GM18873 (cell line): Measurements from ENCODE around the gene DBT.
A peak's percentile ranks its signal among the peaks of the same experiment; 100 is the strongest.
"Not testable (repeated sequence)": the region's sequence is repeated elsewhere in the genome, so short reads cannot be mapped to it uniquely, and the experiment has no call there.

Experiments
- ATAC-seq: cut with Tn5 transposase; IDR thresholded peaks from one replicate; pipeline ENCODE4 v1.9.1; 2021; ENCODE audit warnings: mild to moderate bottlenecking, moderate library complexity, moderate number of reproducible peaks; ENCODE audit not compliant: unreplicated experiment, low FRiP score

DBT gene

DNA sequence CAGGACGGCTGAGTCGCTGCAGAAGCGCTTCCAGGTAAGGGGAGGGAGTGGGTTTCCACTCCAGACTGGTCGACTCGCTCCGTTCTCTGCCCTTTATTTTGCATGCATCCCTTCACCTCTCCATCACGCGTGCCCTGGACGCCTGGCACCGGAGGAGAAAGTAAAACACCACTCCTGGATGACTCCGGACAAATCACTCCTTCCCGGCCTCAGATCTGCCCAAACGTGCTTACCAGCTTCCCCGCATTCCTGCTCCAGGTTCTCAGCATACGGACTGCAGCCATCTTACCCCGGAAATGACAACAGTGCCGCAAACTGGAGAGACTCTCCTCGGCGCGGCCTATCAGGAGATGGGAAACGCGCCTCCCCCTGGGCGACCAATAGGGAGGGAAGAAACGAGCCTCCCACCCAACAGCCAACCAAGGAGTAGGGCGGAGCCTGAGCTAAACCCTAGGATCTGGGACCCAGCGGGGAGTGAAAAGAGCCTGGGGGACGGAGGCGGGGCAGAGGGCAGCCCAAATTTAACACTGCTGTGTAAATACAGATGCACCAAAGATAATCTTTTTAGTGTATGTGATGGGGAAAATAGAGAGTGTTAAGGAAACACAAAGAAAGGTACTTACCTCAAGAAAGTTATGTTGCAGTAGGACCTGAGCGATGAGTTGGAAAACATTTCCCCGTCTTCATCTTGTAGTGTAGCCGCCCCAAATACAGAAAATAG, at the start of gene DBT:
TSS of gene DBT (minus strand) at position 298 of the 721 bp plus-strand sequence. CDS start at position 284, 14 bp downstream.
- ATAC-seq, result peak; percentile 100

- ATAC-seq, result no peak
Observed at GRCh38 chr1:100298512-100298911, 48.9 kb upstream of the DBT start.

DNA sequence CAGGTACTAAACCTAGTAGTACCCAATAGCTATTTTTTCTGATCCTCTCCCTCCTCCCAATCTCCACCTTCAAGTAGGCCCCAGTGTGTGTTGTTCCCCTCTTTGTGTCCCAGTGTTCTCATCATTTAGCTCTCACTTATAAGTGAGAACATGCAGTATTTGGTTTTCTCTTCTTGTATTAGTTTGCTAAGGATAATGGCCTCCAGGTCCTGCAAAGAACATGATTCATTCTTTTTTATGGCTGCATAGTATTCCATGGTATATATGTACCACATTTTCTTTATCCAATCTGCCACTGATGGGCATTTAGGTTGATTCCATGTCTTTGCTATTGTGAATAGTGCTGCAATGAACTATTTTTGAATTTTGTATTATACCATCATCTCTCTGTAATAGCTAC, 47.4 kb upstream of the DBT start:
- not testable (repeated sequence) for ATAC-seq

- ATAC-seq, result no peak
Observed at GRCh38 chr1:100296140-100296539, 46.5 kb upstream of the DBT start.

- no peak for ATAC-seq
Observed at GRCh38 chr1:100292711-100293110, 43.1 kb upstream of the DBT start.

- ATAC-seq, result no peak
Observed at GRCh38 chr1:100290291-100290690, 40.7 kb upstream of the DBT start.

GRCh38 chr1:100287162-100287561, 37.5 kb upstream of the DBT start:
- ATAC-seq, result no peak

- ATAC-seq, result no peak
Observed at GRCh38 chr1:100284591-100284990, 35.0 kb upstream of the DBT start.

GRCh38 chr1:100279954-100280682, 30.5 kb upstream of the DBT start:
- ATAC-seq, result no peak

- ATAC-seq, result no peak
Observed at GRCh38 chr1:100279358-100279923, 29.8 kb upstream of the DBT start.

DNA sequence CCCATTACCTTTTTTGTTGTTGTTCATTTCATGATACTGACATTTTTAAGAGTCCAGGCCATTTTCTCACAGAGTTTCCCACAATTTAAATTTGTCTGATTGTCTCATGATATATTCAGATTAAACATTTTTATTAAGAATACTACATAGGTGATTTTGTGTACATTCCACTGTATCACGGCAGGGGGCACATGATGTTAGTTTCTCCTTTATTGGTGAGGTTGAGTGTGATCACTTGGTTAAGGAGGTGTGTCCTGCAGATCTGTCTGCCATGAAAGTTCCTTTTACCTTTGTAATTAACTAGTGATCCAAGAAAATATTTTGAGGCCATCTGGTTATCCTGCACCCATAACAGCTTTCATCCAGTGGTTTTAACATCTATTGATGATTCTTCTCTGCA, 28.2 kb upstream of the DBT start:
- ATAC-seq, result no peak

DNA sequence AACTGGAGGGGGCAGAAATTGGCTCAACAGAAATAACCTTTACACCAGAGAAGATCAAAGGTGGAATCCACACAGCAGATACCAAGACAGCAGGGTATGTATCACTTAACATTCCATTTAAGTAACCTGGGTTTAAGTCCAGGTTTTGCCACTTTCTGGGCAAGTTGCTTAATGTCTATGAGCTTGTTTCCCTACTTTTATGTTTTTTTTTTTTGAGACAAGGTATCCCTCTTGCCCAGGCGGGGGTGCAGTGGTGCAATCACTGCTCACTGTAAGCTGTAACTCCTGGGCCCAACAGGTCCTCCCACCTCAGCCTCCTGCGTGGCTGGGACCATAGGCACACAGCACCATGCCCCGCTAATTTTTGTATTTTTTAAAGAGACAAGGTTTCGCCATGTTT, 18.6 kb upstream of the DBT start:
- ATAC-seq, result no peak

DNA sequence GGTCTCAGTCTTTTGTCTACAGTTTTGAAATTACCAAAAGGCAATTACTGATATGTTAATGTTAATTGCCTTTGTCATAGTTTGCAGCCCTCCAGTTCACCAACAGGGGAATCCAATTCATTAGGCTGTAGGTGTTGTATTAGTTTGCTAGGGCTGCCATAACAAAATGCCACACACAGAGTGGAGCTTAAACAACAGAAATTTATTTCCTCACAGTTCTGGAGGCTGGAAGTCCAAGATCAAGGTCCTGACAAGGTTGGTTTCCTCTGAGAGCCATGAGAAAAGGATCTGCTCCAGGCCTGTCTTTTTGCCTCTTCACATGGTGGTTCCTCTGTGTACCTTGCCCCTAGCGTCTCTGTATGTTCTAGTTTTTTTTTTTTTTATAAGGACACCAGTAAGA, 17.6 kb upstream of the DBT start:
- ATAC-seq, result no peak

DNA sequence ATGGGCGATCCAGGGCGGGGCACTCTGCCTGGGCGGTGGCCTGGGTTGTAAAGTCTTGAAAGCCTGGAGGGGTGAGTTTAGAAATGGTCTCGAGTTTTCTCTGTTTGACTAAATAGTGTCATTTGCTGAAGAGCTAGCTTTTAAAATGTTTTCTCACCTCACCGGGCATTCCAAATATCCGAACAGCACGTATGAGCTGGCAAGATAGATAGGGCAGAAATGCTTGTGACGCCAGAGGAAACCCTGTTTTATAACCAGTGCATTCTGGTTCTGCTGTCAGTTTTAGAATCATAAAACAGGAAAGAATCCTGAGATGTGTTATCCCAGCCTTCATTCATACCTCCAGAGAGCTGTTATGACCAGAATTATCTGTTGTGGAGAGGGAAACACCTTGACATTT, 17.1 kb upstream of the DBT start:
- no peak for ATAC-seq

DNA sequence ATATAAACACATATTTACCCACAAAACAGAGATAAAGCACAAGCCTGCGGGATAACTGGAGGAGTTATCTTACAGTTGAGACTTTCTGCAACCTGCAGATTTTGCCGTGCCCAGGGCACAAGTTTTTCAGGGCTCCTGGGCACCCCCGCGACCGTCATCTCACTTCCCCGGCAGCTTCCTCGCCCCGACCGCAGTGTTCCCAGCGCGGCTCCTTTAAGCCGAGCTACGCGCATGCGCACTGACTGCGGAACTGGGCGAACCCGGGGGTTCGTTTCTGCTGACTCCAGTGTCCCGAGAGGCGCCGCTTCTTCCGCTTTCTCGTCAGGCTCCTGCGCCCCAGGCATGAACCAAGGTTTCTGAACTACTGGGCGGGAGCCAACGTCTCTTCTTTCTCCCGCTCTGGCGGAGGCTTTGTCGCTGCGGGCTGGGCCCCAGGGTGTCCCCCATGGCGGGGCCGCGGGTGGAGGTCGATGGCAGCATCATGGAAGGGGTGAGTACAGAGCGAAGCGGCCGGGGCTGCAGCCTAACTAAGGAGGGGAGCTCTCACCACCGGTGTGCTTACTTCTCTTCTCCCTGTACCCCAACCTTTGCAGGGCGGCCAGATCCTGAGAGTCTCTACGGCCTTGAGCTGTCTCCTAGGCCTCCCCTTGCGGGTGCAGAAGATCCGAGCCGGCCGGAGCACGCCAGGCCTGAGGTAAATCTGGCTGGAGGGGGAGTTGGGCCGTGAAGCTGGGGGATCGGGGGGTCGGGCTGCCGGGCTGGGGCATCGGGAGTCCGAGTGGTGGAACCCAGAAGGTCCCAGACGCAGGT, 16.5 kb upstream of the DBT start, which contains the start of gene RTCA:
TSS of gene RTCA (plus strand) at position 286 of the 810 bp plus-strand sequence. CDS start at position 446, 160 bp downstream.
- ATAC-seq, result peak; percentile 96

GRCh38 chr1:100265562-100265930, 15.9 kb upstream of the DBT start:
- ATAC-seq, result peak; percentile 30

GRCh38 chr1:100264081-100264480, 14.4 kb upstream of the DBT start:
- ATAC-seq, result not testable (repeated sequence)

GRCh38 chr1:100261686-100262085, 12.1 kb upstream of the DBT start:
- no peak for ATAC-seq

GRCh38 chr1:100258427-100258826, 8.8 kb upstream of the DBT start:
- ATAC-seq, result not testable (repeated sequence)

- not testable (repeated sequence) for ATAC-seq
Observed at GRCh38 chr1:100256273-100256672, 6.6 kb upstream of the DBT start.

- ATAC-seq, result no peak
Observed at GRCh38 chr1:100253552-100253951, 3.9 kb upstream of the DBT start.
